OCI-LY7 (cell line): ENCODE measurements around the gene PRKG1. TPM values are rescaled to one million over a fixed set of nuclear protein-coding genes. Genes with fewer than 3 reads are reported as not detected.

Source experiments
- BruUV-seq: library from RNA; stranded (reverse); fragments of 400-500 nt; replicated peaks from 2 replicates; lab custom pipeline; 2021; lab: Mats Ljungman, UMichigan
- CTCF ChIA-PET: fragments of 300-600 bp; sonication (Branson Sonifier 250); formaldehyde crosslinking; loops from one replicate; lab custom pipeline; 2022; ENCODE audit warnings: antibody characterized with exemption; ENCODE audit not compliant: unreplicated experiment; lab: Charles Lee
- POLR2A ChIA-PET: fragments of 300-600 bp; sonication (Branson Sonifier 250); formaldehyde crosslinking; loops from one replicate; lab custom pipeline; 2022; ENCODE audit warnings: antibody characterized with exemption; lab: Charles Lee
- DNase-seq: peaks from one replicate; pipeline ENCODE4 v3.0.0-alpha.2; 2015; ENCODE audit warnings: low spot score
- H2AFZ ChIP-seq: fragments of 200-600 bp; sonication (generic), shearing (Covaris generic); 2 replicates; pipeline ENCODE4 v1.6.1; 2014; ENCODE audit warnings: mild to moderate bottlenecking, antibody characterized with exemption, low read length, moderate library complexity
- H3K27ac ChIP-seq: fragments of 200-600 bp; sonication (generic); 2 replicates; pipeline ENCODE4 v1.5.1; 2014; ENCODE audit warnings: mixed run types, low read depth, mild to moderate bottlenecking, moderate library complexity, low read length, inconsistent platforms; ENCODE audit not compliant: poor library complexity, severe bottlenecking
- H3K36me3 ChIP-seq: fragments of 200-600 bp; sonication (generic); 2 replicates; pipeline ENCODE4 v1.6.1; 2014; ENCODE audit warnings: mild to moderate bottlenecking, antibody characterized with exemption, low read length, moderate library complexity, mixed read lengths; ENCODE audit not compliant: insufficient read depth
- H3K4me1 ChIP-seq: fragments of 200-600 bp; sonication (generic); 2 replicates; pipeline ENCODE4 v1.5.1; 2014; ENCODE audit warnings: mild to moderate bottlenecking, low read length; ENCODE audit not compliant: insufficient read depth, poor library complexity, severe bottlenecking
- H3K4me2 ChIP-seq: fragments of 200-600 bp; sonication (generic); 2 replicates; pipeline ENCODE4 v1.6.1; 2014; ENCODE audit warnings: mild to moderate bottlenecking, low read length
- H3K4me3 ChIP-seq: fragments of 200-600 bp; sonication (generic); 2 replicates; pipeline ENCODE4 v1.5.1; 2014; ENCODE audit warnings: mild to moderate bottlenecking, low read depth, low read length; ENCODE audit not compliant: poor library complexity, severe bottlenecking
- H3K79me2 ChIP-seq: fragments of 200-600 bp; sonication (generic); 2 replicates; pipeline ENCODE4 v1.6.1; 2016; ENCODE audit warnings: low read depth, mild to moderate bottlenecking, low read length, moderate library complexity, mixed read lengths; ENCODE audit not compliant: insufficient read depth
- H3K9me2 ChIP-seq: fragments of 200-600 bp; sonication (generic); 2 replicates; pipeline ENCODE4 v1.6.1; 2016; ENCODE audit warnings: mild to moderate bottlenecking, low read length, mixed read lengths; ENCODE audit not compliant: insufficient read depth
- H3K9me3 ChIP-seq: fragments of 200-600 bp; sonication (generic); 2 replicates; pipeline ENCODE4 v1.6.1; 2014; ENCODE audit warnings: mild to moderate bottlenecking, mixed run types, low read length, mixed read lengths
- H4K20me1 ChIP-seq: fragments of 200-600 bp; sonication (generic); 2 replicates; pipeline ENCODE4 v1.6.1; 2014; ENCODE audit warnings: mild to moderate bottlenecking, antibody characterized with exemption, low read length, moderate library complexity, mixed read lengths; ENCODE audit not compliant: insufficient read depth
- EZH2phosphoT487 ChIP-seq: fragments of 200-600 bp; sonication (generic); IDR thresholded peaks from 2 replicates; pipeline ENCODE4 v1.6.1; 2018; ENCODE audit warnings: low read depth, borderline replicate concordance, mild to moderate bottlenecking, mixed run types, antibody characterized with exemption, low read length, moderate library complexity, mixed read lengths
- intact Hi-C: fragments of 100-400 bp; cut with micrococcal nuclease; formaldehyde crosslinking; loops from one replicate; pipeline ENCODE4 v1.10.0; 2022; ENCODE audit not compliant: unreplicated experiment
- total RNA-seq, 2 experiments: library from RNA; depleted of rRNA in 1 of 2; stranded (reverse); fragments of >200 nt in 1 of 2; shearing (Covaris generic) in 1 of 2; gene quantifications; 2 replicates each; pipeline ENCODE4 v1.2.3, GENCODE V29; 2014 to 2022
- TF ChIP-seq, protein P1 (sequence below): fragments of 200-600 bp; sonication (generic); conservative IDR thresholded peaks from 2 replicates; pipeline ENCODE4 v1.5.1; 2014; ENCODE audit warnings: mild to moderate bottlenecking, antibody characterized with exemption, low read length, moderate library complexity, mixed read lengths

PRKG1 gene
- total RNA-seq, 2 experiments from 2014 or later = not detected

DNA sequence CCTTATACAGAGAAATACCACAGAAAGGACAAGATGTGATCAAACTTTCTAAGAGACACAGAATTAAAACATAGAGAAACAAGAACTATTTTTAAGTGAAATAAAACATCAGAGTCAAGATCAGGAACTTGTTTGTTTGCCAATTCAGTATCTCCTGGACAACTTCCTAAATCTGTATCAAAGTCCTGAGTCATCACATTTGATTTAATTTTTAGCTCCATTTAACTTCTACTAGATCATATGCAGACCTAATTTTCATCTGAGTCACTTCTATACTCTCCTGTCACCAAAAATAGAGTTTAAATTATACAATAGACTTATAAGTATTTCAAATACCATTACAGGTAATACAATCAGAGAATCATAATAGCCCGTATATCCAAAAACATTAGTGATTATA is 268.1 kb downstream of the PRKG1 start:
- Histone ChIP-seq H3K9me3 (no peaks in the 10 kb centered on the region), H3K4me2 (no peak overlapping the region), H3K9me2 (0 out of 2 replicates have a peak, but pooled peaks cover 4% of the 10 kb centered on the region), H3K4me1 (no peaks in the 10 kb centered on the region), H4K20me1 (no peaks in the 10 kb centered on the region), H3K4me3 (no peak overlapping the region), H3K79me2 (no peaks in the 10 kb centered on the region), H3K27ac (no peak overlapping the region), H2AFZ (no peak overlapping the region), H3K36me3 (no peaks in the 10 kb centered on the region)
- ChIA-PET CTCF (no interaction called here), POLR2A (interaction anchor here (0.5 to 0.8 kb wide), 2 partner anchors 26 to 50 kb away, joined by 3 read pairs; no protein-coding TSS in a partner anchor)
- no peak for DNase-seq
- BruUV-seq = no TSS peak
- intact Hi-C loops = no loop called here
- TF ChIP-seq, protein P1, sequence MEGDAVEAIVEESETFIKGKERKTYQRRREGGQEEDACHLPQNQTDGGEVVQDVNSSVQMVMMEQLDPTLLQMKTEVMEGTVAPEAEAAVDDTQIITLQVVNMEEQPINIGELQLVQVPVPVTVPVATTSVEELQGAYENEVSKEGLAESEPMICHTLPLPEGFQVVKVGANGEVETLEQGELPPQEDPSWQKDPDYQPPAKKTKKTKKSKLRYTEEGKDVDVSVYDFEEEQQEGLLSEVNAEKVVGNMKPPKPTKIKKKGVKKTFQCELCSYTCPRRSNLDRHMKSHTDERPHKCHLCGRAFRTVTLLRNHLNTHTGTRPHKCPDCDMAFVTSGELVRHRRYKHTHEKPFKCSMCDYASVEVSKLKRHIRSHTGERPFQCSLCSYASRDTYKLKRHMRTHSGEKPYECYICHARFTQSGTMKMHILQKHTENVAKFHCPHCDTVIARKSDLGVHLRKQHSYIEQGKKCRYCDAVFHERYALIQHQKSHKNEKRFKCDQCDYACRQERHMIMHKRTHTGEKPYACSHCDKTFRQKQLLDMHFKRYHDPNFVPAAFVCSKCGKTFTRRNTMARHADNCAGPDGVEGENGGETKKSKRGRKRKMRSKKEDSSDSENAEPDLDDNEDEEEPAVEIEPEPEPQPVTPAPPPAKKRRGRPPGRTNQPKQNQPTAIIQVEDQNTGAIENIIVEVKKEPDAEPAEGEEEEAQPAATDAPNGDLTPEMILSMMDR = no peak
- TF ChIP-seq EZH2phosphoT487 = no peak

DNA sequence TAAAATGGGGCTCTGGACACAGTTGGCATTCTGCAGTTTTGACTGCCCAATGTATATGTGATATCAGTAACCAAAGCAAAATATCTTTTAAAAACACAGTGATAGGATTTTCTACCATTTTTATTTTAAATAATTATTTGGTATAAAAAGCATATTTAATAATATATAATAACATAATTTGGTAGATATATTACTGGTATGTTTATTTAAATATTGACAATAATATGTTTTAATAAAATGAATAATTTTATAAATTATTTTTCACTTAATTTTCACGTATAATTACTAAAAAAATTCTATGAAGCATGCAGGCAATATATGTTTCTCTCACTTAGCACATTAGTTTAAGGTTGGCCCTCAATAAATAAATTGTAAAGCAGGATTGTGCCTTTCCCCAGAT is 269.1 kb downstream of the PRKG1 start:
- no peaks in the 10 kb centered on the region for H4K20me1 ChIP-seq
- no peak overlapping the region for H3K27ac ChIP-seq
- no peaks in the 10 kb centered on the region for H3K4me1 ChIP-seq
- no peak for DNase-seq
- 0 out of 2 replicates have a peak, but pooled peaks cover 4% of the 10 kb centered on the region for H3K9me2 ChIP-seq
- BruUV-seq = no TSS peak
- ChIA-PET CTCF (no interaction called here), POLR2A (interaction anchor here (0.8 kb wide), 1 partner anchor 14 kb away, joined by 3 read pairs; no protein-coding TSS in a partner anchor)
- no peaks in the 10 kb centered on the region for H3K79me2 ChIP-seq
- H2AFZ ChIP-seq = no peak overlapping the region
- no peak overlapping the region for H3K4me3 ChIP-seq
- intact Hi-C loops = no loop called here
- no peak overlapping the region for H3K4me2 ChIP-seq
- TF ChIP-seq, protein P1 = no peak
- no peak for TF ChIP-seq EZH2phosphoT487
- no peaks in the 10 kb centered on the region for H3K9me3 ChIP-seq
- H3K36me3 ChIP-seq = no peaks in the 10 kb centered on the region

DNA sequence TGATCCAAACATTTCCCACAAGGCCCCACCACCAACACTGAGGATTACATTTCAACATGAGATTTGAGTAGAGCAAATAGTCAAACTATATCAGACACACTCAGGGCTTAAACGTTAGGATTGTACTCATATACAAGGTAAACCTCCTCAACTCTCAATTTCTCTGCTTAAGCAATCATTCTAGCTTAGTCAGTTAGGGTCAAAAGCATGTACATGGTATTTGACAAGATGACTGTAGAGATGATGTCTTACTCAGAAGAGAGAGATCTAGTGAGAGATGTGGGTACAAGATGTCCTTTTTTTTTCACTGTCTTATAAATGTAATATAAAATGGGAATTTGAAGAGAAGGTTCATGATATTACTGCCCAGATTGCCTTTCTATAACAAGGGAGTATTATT is 270.1 kb downstream of the PRKG1 start:
- Histone ChIP-seq H4K20me1 (no peaks in the 10 kb centered on the region), H3K9me2 (0 out of 2 replicates have a peak, but pooled peaks cover 4% of the 10 kb centered on the region), H3K79me2 (no peaks in the 10 kb centered on the region), H3K4me1 (no peaks in the 10 kb centered on the region), H3K9me3 (no peaks in the 10 kb centered on the region), H2AFZ (no peak overlapping the region), H3K36me3 (no peaks in the 10 kb centered on the region), H3K4me3 (no peak overlapping the region), H3K27ac (no peak overlapping the region), H3K4me2 (no peak overlapping the region)
- CTCF ChIA-PET = no interaction called here
- DNase-seq = no peak
- intact Hi-C loops = no loop called here
- TF ChIP-seq EZH2phosphoT487 = no peak
- TF ChIP-seq, protein P1 = no peak
- POLR2A ChIA-PET = no interaction called here
- no TSS peak for BruUV-seq
